ENCODE measurements around the gene GP1BB. TPM values are rescaled to one million over a fixed set of nuclear protein-coding genes. Genes with fewer than 3 reads are reported as not detected.

Gene GP1BB
- total RNA-seq, 1 experiment from 2014 or later, result 4.3 TPM

- H3K4me1 Mint-ChIP-seq, result peaks cover 24% of the 10 kb centered on the region
- POLR2A ChIA-PET, result no interaction called here
- H3K4me3 Mint-ChIP-seq, result no peak overlapping the region; the same call in 1 of the 2 replicates
- TF ChIP-seq, protein P1, sequence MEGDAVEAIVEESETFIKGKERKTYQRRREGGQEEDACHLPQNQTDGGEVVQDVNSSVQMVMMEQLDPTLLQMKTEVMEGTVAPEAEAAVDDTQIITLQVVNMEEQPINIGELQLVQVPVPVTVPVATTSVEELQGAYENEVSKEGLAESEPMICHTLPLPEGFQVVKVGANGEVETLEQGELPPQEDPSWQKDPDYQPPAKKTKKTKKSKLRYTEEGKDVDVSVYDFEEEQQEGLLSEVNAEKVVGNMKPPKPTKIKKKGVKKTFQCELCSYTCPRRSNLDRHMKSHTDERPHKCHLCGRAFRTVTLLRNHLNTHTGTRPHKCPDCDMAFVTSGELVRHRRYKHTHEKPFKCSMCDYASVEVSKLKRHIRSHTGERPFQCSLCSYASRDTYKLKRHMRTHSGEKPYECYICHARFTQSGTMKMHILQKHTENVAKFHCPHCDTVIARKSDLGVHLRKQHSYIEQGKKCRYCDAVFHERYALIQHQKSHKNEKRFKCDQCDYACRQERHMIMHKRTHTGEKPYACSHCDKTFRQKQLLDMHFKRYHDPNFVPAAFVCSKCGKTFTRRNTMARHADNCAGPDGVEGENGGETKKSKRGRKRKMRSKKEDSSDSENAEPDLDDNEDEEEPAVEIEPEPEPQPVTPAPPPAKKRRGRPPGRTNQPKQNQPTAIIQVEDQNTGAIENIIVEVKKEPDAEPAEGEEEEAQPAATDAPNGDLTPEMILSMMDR (IDR thresholded peaks at IDR 0.05), result no peak
- H3K9me3 Mint-ChIP-seq, result no peaks in the 10 kb centered on the region
- H3K27me3 Mint-ChIP-seq (ENCODE audit: low read depth), result peaks cover 81% of the 10 kb centered on the region
- CTCF ChIA-PET, result interaction anchor here (0.7 to 5.5 kb wide), 4 partner anchors 10 to 189 kb away, joined by 3 to 57 read pairs (median 8); no protein-coding TSS in a partner anchor
- H3K27ac Mint-ChIP-seq, result no peak overlapping the region
- peaks cover 10% of the 10 kb centered on the region for H3K36me3 Mint-ChIP-seq
- ATAC-seq (no peak), DNase-seq (ENCODE audit: low spot score) (no peak)
Measured at GRCh38 chr22:19720999-19721329, 2.4 kb upstream of the GP1BB start.

DNA sequence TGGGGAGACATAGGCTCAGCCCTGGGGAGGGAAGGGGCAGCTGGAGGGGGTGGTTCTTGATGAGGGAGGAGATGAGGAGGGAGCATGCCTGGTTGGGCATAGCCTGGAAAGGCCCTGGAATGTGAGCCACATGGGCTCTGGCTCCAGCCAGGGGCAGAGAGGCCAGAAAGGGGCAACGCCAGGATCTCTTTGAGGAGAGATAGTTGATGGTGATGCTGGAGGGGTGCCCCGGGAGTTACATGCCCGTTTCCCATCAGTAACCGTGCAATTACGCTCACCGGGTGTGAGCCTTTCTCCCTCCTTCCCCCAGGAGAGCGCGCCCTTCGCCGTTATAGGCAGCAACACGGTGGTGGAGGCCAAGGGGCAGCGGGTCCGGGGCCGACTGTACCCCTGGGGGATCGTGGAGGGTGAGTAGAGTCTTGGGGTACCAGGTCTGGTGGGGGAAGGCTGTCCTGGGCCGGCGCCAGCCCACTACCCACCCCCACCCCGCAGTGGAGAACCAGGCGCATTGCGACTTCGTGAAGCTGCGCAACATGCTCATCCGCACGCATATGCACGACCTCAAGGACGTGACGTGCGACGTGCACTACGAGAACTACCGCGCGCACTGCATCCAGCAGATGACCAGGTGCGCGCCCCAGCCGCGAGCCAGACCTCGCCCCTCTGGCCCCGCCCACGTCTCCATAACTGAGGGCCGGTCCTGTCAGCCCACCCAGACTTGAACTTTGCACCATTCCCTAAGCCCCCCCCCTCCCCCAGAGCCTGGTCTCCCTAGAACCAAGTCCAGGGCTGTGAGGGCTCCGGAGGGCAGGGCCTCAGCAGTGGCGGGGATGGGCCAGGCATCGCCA lies 1.8 kb upstream of the GP1BB start:
- POLR2A ChIA-PET, result interaction anchor here (0.6 kb wide), 1 partner anchor 276 kb away, joined by 3 read pairs; no protein-coding TSS in a partner anchor
- Mint-ChIP-seq H3K27me3 (ENCODE audit: low read depth) (peaks cover 81% of the 10 kb centered on the region), H3K4me3 (peak overlapping the region; percentile 54), H3K27ac (no peak overlapping the region), H3K9me3 (no peaks in the 10 kb centered on the region), H3K4me1 (peaks cover 24% of the 10 kb centered on the region), H3K36me3 (peaks cover 10% of the 10 kb centered on the region)
- CTCF ChIA-PET, result interaction anchor here (0.7 to 5.5 kb wide), 6 partner anchors 9 to 216 kb away, joined by 3 to 57 read pairs (median 5); no protein-coding TSS in a partner anchor
- DNase-seq (ENCODE audit: low spot score), result no peak
- TF ChIP-seq ZNF532 (CRISPR knock-in tag; IDR thresholded peaks at IDR 0.05; ENCODE audit: borderline replicate concordance) (no peak), PRRX2 (CRISPR knock-in tag; IDR thresholded peaks at IDR 0.05) (no peak), SMAD3 (CRISPR knock-in tag; IDR thresholded peaks at IDR 0.05; ENCODE audit: borderline replicate concordance) (no peak), PREB (CRISPR knock-in tag; IDR thresholded peaks at IDR 0.05; ENCODE audit: borderline replicate concordance) (no peak), SP1 (CRISPR knock-in tag; conservative IDR thresholded peaks at IDR 0.05) (no peak), CREB1 (CRISPR knock-in tag; IDR thresholded peaks at IDR 0.05) (0 out of 2 replicates have a peak, but pooled peaks have one; percentile 21), KAT7 (CRISPR knock-in tag; IDR thresholded peaks at IDR 0.05; ENCODE audit: borderline replicate concordance) (no peak), SOX15 (CRISPR knock-in tag; IDR thresholded peaks at IDR 0.05) (no peak), FOXK1 (CRISPR knock-in tag; IDR thresholded peaks at IDR 0.05) (no peak)
- TF ChIP-seq, protein P2, sequence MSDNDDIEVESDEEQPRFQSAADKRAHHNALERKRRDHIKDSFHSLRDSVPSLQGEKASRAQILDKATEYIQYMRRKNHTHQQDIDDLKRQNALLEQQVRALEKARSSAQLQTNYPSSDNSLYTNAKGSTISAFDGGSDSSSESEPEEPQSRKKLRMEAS (CRISPR knock-in tag; IDR thresholded peaks at IDR 0.05), result peak; percentile 68; the same call in 1 of the 2 replicates
- no peak for ATAC-seq

Data from WTC11 (cell line).